Measurements from ENCODE around the gene ZNF444.
"Not testable (repeated sequence)": the region's sequence is repeated elsewhere in the genome, so short reads cannot be mapped to it uniquely, and the experiment has no call there.

The ZNF444 gene

DNA sequence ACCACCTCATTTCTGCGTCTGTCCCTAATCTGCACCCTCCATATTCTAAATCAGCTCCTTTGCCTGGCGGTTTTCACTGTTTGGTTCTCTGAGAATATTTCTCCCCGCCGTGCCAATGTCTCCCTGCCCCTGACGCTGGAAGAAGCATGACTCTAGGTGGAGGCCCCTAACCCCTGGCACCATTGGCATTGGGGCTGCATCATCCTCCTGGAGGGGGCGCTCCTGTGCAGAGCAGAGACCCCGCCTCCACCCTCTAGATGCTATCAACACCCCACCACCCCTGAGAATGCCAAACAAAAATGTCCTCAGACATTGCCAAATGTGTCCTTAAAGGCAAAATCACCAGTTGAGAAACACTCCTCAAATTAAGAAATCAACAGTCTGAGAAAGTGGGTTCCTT, 50.0 kb downstream of the ZNF444 start:
- DNase-seq = no peak

DNA sequence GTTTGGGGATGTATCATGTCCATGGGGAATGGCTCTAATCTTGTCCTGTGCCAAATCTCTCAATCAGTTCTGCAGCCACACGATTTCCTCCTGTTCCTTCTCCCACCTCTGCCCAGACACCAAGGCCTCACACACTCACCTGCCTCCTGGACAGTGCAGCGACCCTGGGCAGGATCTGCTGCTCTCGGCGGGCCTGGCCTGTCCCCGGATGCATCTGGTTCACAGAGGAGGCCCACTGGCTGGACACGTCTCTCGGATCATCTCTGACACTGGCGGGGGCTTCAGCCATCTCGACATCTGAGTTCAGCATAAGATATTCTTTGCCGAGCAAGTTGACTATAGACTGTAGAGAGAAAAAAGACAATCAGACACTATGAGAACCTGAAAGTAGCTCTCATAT, 50.6 kb downstream of the ZNF444 start:
- no peak for DNase-seq

GRCh38 chr19:56193981-56194640, 53.0 kb downstream of the ZNF444 start:
- DNase-seq = no peak

DNA sequence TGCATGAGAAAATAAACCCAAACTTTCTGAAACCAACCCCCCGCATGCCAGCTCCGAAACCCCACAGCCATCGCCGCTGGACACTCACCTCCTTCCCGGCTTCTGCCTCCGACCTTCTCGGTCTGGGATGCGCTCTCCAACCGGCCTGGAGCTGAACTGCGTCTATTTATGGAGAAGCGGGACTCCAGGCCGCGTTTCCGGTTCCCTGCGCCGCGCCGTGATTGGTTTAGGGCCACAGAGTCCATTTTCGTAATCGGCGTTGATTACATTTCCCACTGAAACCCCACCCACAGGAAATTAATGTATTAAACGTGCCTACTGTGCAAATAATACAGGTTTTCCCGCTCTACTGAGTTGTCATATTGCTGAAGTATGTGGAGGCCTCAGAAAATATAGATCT, 56.6 kb downstream of the ZNF444 start, which contains the start of gene ZSCAN5B:
Gene ZSCAN5B (minus strand): TSS at position 138 of the 400 bp plus-strand sequence. CDS start 4,731 bp downstream, outside the sequence.
- not testable (repeated sequence) for DNase-seq

GRCh38 chr19:56199687-56200086, 58.6 kb downstream of the ZNF444 start:
- no peak for DNase-seq

DNA sequence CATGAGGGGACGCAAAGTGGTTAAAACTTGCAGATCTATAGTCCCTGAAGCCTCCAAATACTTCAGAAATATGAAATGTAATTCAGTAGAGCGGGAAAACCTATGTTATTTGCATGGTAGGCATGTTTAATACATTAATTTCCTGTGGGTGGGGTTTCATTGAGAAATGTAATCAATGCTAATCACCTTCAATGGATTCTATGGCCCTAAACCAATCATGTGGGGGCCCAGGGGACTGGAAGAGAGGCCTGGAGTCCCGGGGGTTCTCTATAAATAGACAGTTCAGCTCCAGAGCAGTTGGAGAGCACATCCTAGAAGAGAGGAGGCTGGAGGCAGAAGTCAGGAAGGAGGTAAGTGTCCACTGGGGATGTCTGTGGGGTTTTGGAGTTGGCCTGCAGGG, 60.9 kb downstream of the ZNF444 start, which contains the start of gene ZSCAN5C:
Gene ZSCAN5C (plus strand): TSS at position 301 of the 400 bp plus-strand sequence. CDS start 3,641 bp downstream, outside the sequence.
- DNase-seq = no peak

GRCh38 chr19:56207581-56207980, 66.5 kb downstream of the ZNF444 start:
- DNase-seq = not testable (repeated sequence)

DNA sequence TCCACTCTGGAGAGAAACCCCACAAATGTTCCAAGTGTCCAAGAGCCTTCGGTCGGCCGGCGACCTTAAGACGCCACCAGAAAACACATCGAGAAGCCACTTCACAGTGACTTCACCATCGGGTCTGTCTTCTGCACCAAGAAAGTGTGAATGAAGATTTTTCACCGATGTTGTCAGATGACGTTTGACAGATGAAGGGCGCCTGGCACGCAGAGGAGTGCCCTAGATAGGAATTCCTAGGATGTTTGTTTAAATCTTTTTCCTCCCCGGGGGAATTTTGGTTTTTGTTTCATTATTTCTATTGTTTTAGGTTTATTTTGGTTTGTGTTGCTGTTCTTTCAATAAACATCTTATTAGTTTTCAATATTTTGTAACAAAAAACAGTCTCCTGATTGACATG, 68.0 kb downstream of the ZNF444 start:
- no peak for DNase-seq

GRCh38 chr19:56210036-56210435, 68.9 kb downstream of the ZNF444 start:
- not testable (repeated sequence) for DNase-seq
